ENCODE results near the gene SCRN1. TPM values are rescaled to one million over a fixed set of nuclear protein-coding genes. Genes with fewer than 3 reads are reported as not detected.

SCRN1 gene
- total RNA-seq, 1 donor = 113 TPM

DNA sequence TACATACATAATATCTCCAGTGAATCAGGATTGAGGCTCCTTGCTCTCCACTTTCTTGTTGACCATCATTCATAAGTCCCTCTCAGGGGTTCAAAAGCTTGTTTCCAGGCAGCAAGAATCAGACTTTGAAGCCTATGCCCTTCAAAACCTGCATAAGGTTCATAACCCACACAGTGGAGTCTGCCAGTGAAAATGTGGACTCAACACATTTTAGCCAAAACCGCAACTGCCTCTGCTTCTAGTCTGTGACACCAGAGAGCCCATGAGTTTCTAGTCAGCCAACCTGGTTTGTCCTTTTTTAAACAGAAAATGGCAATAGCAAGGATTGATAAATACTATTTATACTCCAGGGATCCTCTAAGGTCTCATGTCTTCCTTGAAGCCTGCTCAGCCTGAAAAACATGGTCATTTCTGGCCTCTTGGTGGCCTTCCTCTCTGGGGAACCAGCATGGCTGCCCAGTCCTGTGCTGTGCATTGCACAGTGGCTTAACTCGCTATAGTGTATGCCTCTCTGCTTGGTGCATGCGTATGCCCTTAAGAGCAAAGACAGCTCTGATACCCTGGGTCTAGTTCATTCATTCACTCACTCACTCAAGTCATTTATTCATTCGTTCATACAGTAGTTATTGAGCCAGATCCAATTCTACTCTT, 115.8 kb downstream of the SCRN1 start:
- TF ChIP-seq, protein P1, sequence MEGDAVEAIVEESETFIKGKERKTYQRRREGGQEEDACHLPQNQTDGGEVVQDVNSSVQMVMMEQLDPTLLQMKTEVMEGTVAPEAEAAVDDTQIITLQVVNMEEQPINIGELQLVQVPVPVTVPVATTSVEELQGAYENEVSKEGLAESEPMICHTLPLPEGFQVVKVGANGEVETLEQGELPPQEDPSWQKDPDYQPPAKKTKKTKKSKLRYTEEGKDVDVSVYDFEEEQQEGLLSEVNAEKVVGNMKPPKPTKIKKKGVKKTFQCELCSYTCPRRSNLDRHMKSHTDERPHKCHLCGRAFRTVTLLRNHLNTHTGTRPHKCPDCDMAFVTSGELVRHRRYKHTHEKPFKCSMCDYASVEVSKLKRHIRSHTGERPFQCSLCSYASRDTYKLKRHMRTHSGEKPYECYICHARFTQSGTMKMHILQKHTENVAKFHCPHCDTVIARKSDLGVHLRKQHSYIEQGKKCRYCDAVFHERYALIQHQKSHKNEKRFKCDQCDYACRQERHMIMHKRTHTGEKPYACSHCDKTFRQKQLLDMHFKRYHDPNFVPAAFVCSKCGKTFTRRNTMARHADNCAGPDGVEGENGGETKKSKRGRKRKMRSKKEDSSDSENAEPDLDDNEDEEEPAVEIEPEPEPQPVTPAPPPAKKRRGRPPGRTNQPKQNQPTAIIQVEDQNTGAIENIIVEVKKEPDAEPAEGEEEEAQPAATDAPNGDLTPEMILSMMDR (IDR thresholded peaks at IDR 0.05; ENCODE audit: insufficient read depth, low read depth, low read length) = no peak
- H3K4me3 ChIP-seq (ENCODE audit: low read depth, low read length) = no peak overlapping the region
- DNase-seq (ENCODE audit: low read depth) = peak; percentile 10

DNA sequence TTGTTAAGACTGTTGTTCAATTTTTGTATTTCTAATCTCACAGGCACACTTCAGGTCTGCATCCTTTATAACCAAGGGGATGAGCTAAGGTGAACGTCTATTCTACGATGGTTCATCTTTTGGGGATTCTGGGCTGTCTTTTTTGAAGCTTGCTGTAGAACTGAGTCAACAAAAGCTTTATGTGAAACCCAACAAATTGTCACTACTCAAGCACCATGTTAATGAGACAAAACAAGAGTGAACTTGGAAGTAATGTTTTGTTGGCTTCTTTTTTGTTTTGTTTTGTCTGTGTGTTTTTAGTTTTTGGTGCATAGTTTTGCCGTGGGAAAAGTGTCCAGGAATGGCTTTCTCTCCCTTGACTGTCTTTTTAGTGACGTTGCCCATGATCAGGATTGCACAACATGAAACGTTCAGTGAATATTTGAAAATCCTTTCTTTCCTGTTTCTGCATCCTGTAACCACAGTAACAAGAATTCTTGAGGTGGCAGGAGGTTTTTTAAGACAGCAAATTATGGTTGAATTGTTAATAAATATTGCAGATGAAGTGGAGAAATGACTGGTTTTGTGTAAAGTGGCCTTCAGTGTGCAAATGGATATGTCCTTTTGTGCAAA, 117.7 kb downstream of the SCRN1 start:
- TF ChIP-seq, protein P1 (IDR thresholded peaks at IDR 0.05; ENCODE audit: insufficient read depth, low read depth, low read length) = no peak
- DNase-seq (ENCODE audit: low read depth) = peak; percentile 87
- H3K4me3 ChIP-seq (ENCODE audit: low read depth, low read length) = no peak overlapping the region

Small RNA genes lying within 50 kb of the gene (small RNA-seq; reads per million reads assigned to genes)
- not detected for gene RF01210

Other genes with a start within 250 kb of the SCRN1 start
- under 0.01 TPM in 2 replicates for gene WIPF3, start 183.3 kb downstream of the SCRN1 start, total RNA-seq
- gene FKBP14, start 36.9 kb upstream of the SCRN1 start, total RNA-seq = 47.0 and 66.9 TPM in 2 replicates
- 12.6 and 17.7 TPM in 2 replicates for gene PLEKHA8, start 38.6 kb upstream of the SCRN1 start, total RNA-seq
- gene MTURN, start 145.2 kb upstream of the SCRN1 start, total RNA-seq = 2.6 and 4.5 TPM in 2 replicates